Amygdala (tissue), 56 donors: Measurements from ENCODE around the gene CDHR2.
A peak's percentile ranks its signal among the peaks of the same experiment; 100 is the strongest.

Experiments used
- DNase-seq, 56 donors: peaks; one replicate each; lab custom pipeline; 2025; lab: John Stamatoyannopoulos, UW

The CDHR2 gene

GRCh38 chr5:176631383-176632200 is 82.5 kb downstream of the CDHR2 start:
- no peak for DNase-seq

- no peak for DNase-seq
Measured at GRCh38 chr5:176632745-176633144, 83.6 kb downstream of the CDHR2 start.

GRCh38 chr5:176633598-176633997 is 84.5 kb downstream of the CDHR2 start:
- no peak for DNase-seq

GRCh38 chr5:176636426-176636825 is 87.3 kb downstream of the CDHR2 start:
- no peak for DNase-seq

GRCh38 chr5:176637556-176637955 is 88.4 kb downstream of the CDHR2 start:
- DNase-seq, result no peak

- no peak for DNase-seq
Measured at GRCh38 chr5:176638437-176638836, 89.3 kb downstream of the CDHR2 start.

- DNase-seq, result no peak
Measured at GRCh38 chr5:176639208-176639607, 90.1 kb downstream of the CDHR2 start.

GRCh38 chr5:176639981-176640380 is 90.8 kb downstream of the CDHR2 start:
- peak in 47 of 56 donors; percentile 19 to 88 (median 60) for DNase-seq

GRCh38 chr5:176640616-176641015 is 91.5 kb downstream of the CDHR2 start:
- no peak for DNase-seq

GRCh38 chr5:176642675-176643490 is 93.7 kb downstream of the CDHR2 start:
- no peak for DNase-seq

- no peak for DNase-seq
Measured at GRCh38 chr5:176643491-176644219, 94.5 kb downstream of the CDHR2 start.

GRCh38 chr5:176644294-176644693 is 95.2 kb downstream of the CDHR2 start:
- no peak for DNase-seq

- DNase-seq, result no peak
Measured at GRCh38 chr5:176644878-176645670, 95.9 kb downstream of the CDHR2 start.
